SW 1271 (cell line): Measurements from ENCODE around the gene CCDC181.

Experiments used
- DNase-seq, 2 experiments: peaks; one replicate each; lab custom pipeline; 2025; lab: John Stamatoyannopoulos, UW

The CCDC181 gene

GRCh38 chr1:169395955-169396354 is 31.3 kb downstream of the CCDC181 start:
- no peak for DNase-seq

GRCh38 chr1:169392406-169392805 is 34.9 kb downstream of the CCDC181 start:
- DNase-seq = no peak

- DNase-seq = no peak
These were observed 37.0 kb downstream of the CCDC181 start for GRCh38 chr1:169390303-169390702.

GRCh38 chr1:169387399-169387798 is 39.9 kb downstream of the CCDC181 start:
- no peak for DNase-seq

GRCh38 chr1:169383449-169383848 is 43.8 kb downstream of the CCDC181 start:
- no peak for DNase-seq

- no peak for DNase-seq
These were observed 46.1 kb downstream of the CCDC181 start for GRCh38 chr1:169381162-169381561.

- no peak for DNase-seq
These were observed 55.9 kb downstream of the CCDC181 start for GRCh38 chr1:169371404-169371803.

- DNase-seq = peak in 1 of 2 experiments; percentile 28
These were observed 58.9 kb downstream of the CCDC181 start for GRCh38 chr1:169368406-169368769.

GRCh38 chr1:169367686-169368405 is 59.4 kb downstream of the CCDC181 start, which contains the start of the genes BLZF1 and NME7:
BLZF1 (plus strand) TSS chr1:169368195; CDS start chr1:169369523, 1,328 bp downstream.
NME7 (minus strand) TSS chr1:169367797; CDS start chr1:169367710, 87 bp downstream.
- peak; percentile 90 to 93 for DNase-seq

GRCh38 chr1:169367096-169367685 is 60.1 kb downstream of the CCDC181 start:
- no peak for DNase-seq

GRCh38 chr1:169364948-169365347 is 62.3 kb downstream of the CCDC181 start:
- DNase-seq = no peak

GRCh38 chr1:169363046-169363730 is 64.1 kb downstream of the CCDC181 start:
- peak; percentile 28 to 75 for DNase-seq

GRCh38 chr1:169361281-169361680 is 66.0 kb downstream of the CCDC181 start:
- DNase-seq = no peak

- DNase-seq = no peak
These were observed 66.9 kb downstream of the CCDC181 start for GRCh38 chr1:169360415-169360814.

GRCh38 chr1:169348383-169349036 is 78.8 kb downstream of the CCDC181 start:
- peak in 1 of 2 experiments; percentile 32 for DNase-seq

GRCh38 chr1:169347688-169348382 is 79.4 kb downstream of the CCDC181 start:
- no peak for DNase-seq

GRCh38 chr1:169346036-169346589 is 81.2 kb downstream of the CCDC181 start:
- DNase-seq = no peak

- no peak for DNase-seq
These were observed 81.8 kb downstream of the CCDC181 start for GRCh38 chr1:169345511-169345910.
